ENCODE results near the gene F5.

Gene F5

GRCh38 chr1:169588112-169588511 lies 1.8 kb upstream of the F5 start:
- DNase-seq (ENCODE audit: low spot score): no peak

- no peak for DNase-seq (ENCODE audit: low spot score)
These were observed 250 bp downstream of the F5 start for GRCh38 chr1:169586067-169586394.

- DNase-seq (ENCODE audit: low spot score): no peak
These were observed 1.1 kb downstream of the F5 start for GRCh38 chr1:169585181-169585580.

DNA sequence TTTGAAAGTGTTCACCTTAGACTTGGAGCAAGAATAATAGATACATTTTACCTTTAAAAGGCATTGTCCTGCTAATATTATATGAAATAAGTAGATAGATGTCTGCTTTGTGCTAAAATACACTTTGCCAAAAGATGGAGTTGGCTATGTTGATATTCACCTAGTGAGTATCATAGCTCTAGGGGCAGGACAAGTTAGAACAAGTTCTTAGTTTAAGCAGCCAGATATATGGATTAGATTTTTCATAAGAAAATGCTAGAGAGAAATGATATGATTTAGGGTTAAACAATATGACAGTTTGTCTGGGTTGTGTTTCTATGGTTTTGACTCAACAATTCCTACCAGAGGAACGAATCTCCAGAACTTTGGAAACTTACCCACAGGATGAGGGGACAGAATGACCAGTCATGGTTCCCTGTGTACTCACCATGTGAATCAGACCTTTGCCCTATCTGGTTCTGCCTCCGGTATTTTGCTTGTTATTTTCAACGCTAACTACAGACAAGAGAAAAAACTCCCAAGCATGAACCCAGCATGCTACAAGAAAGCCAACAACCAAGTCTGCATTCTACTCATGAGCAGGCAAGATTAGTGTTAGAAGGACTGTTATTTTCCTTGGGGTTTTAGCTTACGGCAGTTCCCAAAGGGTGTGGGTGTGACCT lies 1.7 kb downstream of the F5 start:
- no peak for DNase-seq (ENCODE audit: low spot score)

DNA sequence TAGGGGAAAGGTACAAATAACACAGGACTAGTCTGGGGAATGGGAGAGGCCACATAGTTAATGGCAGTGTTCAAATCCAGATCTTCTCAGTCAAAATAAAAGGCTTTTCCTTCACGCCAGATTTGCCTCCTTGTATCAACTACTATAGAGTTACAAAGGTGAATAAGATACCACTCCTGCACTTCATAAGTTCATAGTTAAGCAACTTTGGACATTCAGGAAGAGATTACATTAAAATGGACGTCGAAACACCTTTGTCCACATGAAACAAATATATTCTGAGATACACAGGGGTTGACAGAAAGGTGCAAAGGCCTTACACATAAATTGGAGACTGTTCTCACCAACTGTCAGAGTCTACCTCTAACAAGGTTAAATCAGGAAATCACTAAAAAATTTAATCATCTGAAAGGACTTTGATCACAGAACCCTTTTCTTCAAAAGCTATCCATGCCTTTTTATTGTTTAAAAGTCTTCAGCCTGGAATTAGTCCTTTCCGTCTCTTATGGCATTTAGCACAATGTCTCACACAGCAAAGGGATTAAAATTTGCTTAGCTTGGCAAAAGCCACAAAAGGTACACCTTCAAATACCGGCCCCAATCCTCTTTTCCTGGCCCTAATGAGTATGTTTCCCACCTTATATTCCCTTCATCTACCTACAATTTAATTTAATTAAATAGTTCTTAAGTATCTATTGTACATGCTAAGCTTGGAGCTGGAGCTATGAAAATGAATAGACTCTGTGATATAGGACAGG lies 8.1 kb downstream of the F5 start:
- no peak for DNase-seq (ENCODE audit: low spot score)

DNA sequence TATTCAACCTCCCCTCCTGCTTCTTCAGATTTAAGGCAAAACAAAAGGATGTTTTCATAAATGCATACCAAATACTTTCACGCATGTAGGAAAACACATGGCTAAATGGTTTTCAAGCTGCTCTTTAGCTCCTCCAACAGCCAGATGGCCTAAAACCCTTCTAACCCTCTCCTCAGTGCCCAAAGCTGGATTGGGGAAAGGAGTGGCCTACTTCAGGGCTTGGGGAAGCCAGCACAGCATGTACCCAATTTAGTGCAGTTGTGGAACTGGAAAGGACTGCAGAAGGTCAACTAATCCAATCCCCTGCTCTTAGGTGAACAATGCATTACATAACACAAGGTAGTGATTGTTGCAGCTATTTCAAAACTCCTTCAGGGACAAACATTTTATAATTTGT lies 9.3 kb downstream of the F5 start:
- DNase-seq (ENCODE audit: low spot score): no peak

DNA sequence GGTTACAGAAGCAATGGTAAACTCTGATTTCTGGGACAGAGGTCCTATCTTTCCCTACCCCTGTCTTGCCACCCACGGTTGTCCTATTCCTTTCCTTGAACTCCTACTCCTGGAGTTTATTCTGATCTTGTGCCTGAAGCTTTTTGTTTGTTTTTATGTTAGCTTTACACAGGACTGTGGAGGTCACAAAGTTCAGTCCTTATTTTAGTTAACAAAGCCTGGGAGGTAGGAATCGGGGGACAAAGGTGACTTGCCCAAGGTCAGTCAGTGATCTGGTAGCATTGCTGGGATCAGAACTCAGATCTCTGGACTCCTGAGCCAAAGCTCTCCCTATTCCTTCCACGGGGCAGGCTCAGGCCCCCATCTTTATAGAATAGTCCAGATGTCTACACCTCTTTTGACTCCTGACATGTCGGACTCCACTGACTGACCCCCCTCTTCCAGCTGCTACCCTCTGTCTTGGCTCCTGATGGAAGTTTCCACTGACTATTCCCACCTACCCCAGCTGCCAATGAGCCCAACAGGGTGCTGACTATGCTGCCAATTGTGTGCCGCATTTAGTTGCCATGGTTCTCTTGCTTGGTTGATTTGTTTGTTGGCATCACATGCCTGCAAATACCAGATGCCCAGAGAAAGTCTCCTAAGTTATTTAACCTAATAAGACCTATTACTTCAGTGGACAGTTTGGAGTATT lies 9.9 kb downstream of the F5 start:
- DNase-seq (ENCODE audit: low spot score): no peak

GRCh38 chr1:169574336-169574735 lies 11.9 kb downstream of the F5 start:
- no peak for DNase-seq (ENCODE audit: low spot score)

DNA sequence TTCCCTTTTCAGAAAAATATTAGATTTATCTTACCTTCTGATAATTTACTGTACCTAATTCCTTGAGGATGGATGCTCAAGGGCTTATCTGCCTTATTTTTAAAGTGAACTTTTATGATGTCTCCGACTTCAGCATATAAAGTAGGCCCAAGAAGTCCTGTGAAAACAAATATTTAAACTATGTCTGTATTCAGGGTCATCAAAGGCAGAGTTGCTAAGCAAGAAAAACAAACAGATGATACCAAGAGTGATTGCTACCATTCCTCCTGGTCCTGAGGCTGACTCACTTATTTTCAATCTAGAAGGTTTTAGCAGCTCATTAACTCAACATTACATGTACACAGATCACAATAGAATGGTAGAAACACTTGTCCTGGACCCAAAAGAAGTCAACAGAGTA lies 14.1 kb downstream of the F5 start:
- no peak for DNase-seq (ENCODE audit: low spot score)

GRCh38 chr1:169571450-169571849 lies 14.8 kb downstream of the F5 start:
- DNase-seq (ENCODE audit: low spot score): peak; percentile 2

DNA sequence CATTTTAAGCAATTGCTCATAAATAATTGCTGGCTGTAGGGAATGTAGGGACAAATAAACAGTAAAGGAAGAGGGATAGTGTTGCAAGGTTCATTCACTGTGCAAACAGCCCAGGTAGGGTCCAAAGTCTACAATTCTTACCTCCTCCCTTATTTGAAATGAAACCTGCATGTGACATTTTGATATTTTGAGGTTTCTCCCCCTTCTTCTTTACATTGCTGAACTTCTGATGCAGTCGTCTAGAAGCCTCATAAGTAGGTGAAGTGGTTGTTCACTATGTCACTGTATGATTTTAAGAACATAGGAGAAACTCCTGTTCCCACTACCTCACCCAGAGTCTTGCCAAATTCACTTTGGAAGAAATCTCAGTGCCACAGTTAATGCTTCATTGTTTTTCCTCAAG lies 16.1 kb downstream of the F5 start:
- no peak for DNase-seq (ENCODE audit: low spot score)

DNA sequence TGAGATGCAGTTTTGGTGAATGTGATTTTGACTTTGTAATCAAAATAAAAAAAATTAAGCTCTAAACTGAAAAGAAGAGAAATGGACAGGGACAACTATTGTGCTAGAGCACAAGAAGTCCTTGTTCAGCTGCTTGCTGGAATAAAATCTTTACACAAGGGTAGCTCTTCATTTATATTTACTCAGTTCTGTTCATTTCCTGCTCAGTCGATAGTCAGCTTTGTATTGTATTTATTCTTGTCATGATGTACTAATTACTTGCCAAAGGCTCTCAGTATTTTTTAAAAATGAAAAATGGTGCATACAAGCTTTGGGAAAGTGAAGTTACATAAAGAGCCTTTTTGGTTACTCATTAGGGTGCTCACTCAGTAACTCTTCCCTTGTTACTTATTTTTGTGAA lies 17.8 kb downstream of the F5 start:
- DNase-seq (ENCODE audit: low spot score): no peak

GRCh38 chr1:169565335-169566271 lies 20.7 kb downstream of the F5 start:
- no peak for DNase-seq (ENCODE audit: low spot score)

DNA sequence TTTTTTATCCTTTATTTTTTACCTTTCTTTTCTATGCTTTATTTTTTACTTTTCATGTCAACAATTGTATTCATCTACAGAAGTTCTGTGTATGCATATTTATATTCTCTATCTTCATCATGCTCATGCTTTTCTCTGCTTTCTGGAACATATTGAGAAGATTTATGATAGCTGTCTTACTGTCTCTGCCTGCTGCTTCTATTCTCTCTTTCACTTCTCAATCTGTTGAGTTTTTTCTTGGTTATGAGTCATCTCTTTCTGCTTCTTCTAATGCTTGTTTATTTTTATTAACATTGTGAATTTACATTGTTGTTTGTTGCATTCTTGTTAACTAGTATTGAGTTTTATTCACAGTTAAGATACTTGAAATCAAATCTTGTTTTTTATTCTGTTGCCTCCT lies 22.6 kb downstream of the F5 start:
- no peak for DNase-seq (ENCODE audit: low spot score)

GRCh38 chr1:169563019-169563615 lies 23.2 kb downstream of the F5 start:
- no peak for DNase-seq (ENCODE audit: low spot score)

DNA sequence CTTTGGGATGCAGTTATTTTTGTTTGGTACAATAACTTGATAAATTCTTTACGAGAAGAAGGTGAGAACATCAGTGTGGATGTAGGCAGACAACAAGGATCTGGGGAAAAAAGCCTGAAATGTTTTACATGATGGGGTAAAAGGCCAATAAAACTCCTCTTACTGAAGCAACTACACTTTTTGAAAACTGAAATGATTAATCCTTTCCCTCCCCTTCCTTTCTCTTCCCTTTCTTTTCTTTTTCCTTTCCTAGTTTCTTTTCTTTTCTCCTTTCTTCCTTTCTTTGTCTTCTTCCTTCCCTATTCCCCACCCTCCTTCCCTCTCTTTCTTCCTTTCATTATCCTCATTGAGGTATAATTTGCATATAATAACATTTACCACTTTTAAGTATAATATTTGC lies 24.6 kb downstream of the F5 start:
- DNase-seq (ENCODE audit: low spot score): no peak

- DNase-seq (ENCODE audit: low spot score): no peak
These were observed 29.1 kb downstream of the F5 start for GRCh38 chr1:169557131-169557530.

GRCh38 chr1:169550294-169550693 lies 36.0 kb downstream of the F5 start:
- peak; percentile 42 for DNase-seq (ENCODE audit: low spot score)

GRCh38 chr1:169548282-169548681 lies 38.0 kb downstream of the F5 start:
- no peak for DNase-seq (ENCODE audit: low spot score)

- DNase-seq (ENCODE audit: low spot score): peak; percentile 70
These were observed 39.9 kb downstream of the F5 start for GRCh38 chr1:169546087-169546995.

GRCh38 chr1:169545472-169545871 lies 40.8 kb downstream of the F5 start:
- DNase-seq (ENCODE audit: low spot score): no peak
